Measurements from ENCODE around the gene RAB37. TPM values are rescaled to one million over a fixed set of nuclear protein-coding genes. Genes with fewer than 3 reads are reported as not detected.

RAB37 gene
- total and polyA plus RNA-seq, 2 of the 13 experiments (the other 11 are each of a cell fraction or from before 2014, with no cell fraction given), result 0.91 to 3.7 TPM

DNA sequence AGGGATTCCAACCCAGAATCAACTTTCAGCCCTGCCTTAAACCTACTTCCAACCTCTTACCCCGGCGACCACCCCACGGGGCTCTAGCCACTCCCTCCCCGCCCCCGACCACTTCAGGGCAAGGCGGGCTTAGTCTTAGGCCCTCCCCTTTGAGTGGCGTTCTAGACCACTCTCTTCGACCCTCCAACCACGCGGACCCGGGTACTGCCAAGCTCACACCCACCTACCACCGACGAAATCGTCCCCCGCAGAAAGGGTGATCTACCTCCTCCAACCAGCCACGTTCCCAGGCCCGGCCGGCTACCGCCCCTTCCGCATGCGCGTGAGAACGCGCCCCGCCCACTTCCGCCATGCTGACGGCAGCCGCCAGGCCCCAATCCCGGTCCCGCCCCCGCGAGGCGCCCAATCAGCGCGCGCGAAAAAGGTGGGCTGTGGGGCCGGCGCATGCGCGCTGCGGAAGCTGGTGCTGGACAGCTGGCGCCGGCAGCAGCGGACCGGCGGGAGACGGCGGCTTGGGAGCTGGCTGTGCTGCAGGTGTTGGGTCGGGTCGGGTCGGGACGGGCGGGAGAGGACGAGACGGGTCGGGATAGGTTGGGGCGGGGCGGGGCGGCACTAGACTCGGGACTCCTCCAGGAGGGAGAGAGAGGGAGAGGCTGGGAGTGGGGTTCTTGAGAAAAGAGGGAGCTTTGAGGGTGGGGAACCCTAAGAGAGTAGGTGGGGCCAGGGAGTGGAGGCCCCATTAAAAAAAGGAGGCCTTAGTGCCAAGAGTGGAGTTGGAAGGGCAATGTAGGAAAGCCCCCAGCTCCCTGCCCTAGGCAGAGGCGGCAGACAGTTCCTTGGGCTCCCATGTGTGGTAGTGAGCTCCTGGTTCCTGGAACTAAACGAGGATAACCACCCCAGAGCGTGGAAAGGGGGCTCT lies 39.2 kb downstream of the RAB37 start, which contains the start of gene NAT9 (continued):
- TF ChIP-seq, protein P1, sequence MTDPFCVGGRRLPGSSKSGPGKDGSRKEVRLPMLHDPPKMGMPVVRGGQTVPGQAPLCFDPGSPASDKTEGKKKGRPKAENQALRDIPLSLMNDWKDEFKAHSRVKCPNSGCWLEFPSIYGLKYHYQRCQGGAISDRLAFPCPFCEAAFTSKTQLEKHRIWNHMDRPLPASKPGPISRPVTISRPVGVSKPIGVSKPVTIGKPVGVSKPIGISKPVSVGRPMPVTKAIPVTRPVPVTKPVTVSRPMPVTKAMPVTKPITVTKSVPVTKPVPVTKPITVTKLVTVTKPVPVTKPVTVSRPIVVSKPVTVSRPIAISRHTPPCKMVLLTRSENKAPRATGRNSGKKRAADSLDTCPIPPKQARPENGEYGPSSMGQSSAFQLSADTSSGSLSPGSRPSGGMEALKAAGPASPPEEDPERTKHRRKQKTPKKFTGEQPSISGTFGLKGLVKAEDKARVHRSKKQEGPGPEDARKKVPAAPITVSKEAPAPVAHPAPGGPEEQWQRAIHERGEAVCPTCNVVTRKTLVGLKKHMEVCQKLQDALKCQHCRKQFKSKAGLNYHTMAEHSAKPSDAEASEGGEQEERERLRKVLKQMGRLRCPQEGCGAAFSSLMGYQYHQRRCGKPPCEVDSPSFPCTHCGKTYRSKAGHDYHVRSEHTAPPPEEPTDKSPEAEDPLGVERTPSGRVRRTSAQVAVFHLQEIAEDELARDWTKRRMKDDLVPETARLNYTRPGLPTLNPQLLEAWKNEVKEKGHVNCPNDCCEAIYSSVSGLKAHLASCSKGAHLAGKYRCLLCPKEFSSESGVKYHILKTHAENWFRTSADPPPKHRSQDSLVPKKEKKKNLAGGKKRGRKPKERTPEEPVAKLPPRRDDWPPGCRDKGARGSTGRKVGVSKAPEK (CRISPR knock-in tag; IDR thresholded peaks at IDR 0.05; ENCODE audit: borderline replicate concordance), result no peak
- peak; percentile 40; the same call in 1 of the 2 replicates for TF ChIP-seq ZNF431 (CRISPR knock-in tag; IDR thresholded peaks at IDR 0.05; ENCODE audit: borderline replicate concordance, low read depth)
- TF ChIP-seq MAZ (IDR thresholded peaks at IDR 0.05; ENCODE audit: borderline replicate concordance, low read depth, low read length), result peak; percentile 36; the same call in 1 of the 2 replicates
- peak; percentile 90 for TF ChIP-seq MAZ (CRISPR knock-in tag; IDR thresholded peaks at IDR 0.05; ENCODE audit: low read depth)
- peak; percentile 89 for TF ChIP-seq ZNF329 (CRISPR knock-in tag; IDR thresholded peaks at IDR 0.05; ENCODE audit: low read depth)
- TF ChIP-seq ZNF558 (CRISPR knock-in tag; IDR thresholded peaks at IDR 0.05; ENCODE audit: borderline replicate concordance), result peak; percentile 50; the same call in 1 of the 2 replicates
- no peak for TF ChIP-seq SUZ12 (IDR thresholded peaks at IDR 0.05; ENCODE audit: low read depth, low read length)
- TF ChIP-seq TMF1 (CRISPR knock-in tag; IDR thresholded peaks at IDR 0.05; ENCODE audit: low read depth), result no peak; the same call in 1 of the 2 replicates
- TF ChIP-seq FOSL2 (CRISPR knock-in tag; IDR thresholded peaks at IDR 0.05), result peak; percentile 56
- TF ChIP-seq ZNF713 (CRISPR knock-in tag; IDR thresholded peaks at IDR 0.05), result no peak
- TF ChIP-seq, protein P2, sequence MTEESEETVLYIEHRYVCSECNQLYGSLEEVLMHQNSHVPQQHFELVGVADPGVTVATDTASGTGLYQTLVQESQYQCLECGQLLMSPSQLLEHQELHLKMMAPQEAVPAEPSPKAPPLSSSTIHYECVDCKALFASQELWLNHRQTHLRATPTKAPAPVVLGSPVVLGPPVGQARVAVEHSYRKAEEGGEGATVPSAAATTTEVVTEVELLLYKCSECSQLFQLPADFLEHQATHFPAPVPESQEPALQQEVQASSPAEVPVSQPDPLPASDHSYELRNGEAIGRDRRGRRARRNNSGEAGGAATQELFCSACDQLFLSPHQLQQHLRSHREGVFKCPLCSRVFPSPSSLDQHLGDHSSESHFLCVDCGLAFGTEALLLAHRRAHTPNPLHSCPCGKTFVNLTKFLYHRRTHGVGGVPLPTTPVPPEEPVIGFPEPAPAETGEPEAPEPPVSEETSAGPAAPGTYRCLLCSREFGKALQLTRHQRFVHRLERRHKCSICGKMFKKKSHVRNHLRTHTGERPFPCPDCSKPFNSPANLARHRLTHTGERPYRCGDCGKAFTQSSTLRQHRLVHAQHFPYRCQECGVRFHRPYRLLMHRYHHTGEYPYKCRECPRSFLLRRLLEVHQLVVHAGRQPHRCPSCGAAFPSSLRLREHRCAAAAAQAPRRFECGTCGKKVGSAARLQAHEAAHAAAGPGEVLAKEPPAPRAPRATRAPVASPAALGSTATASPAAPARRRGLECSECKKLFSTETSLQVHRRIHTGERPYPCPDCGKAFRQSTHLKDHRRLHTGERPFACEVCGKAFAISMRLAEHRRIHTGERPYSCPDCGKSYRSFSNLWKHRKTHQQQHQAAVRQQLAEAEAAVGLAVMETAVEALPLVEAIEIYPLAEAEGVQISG (CRISPR knock-in tag; IDR thresholded peaks at IDR 0.05), result peak; percentile 84
- TF ChIP-seq TEAD3 (CRISPR knock-in tag; optimal IDR thresholded peaks at IDR 0.05; ENCODE audit: borderline replicate concordance), result peak; percentile 86
- TF ChIP-seq, protein P3, sequence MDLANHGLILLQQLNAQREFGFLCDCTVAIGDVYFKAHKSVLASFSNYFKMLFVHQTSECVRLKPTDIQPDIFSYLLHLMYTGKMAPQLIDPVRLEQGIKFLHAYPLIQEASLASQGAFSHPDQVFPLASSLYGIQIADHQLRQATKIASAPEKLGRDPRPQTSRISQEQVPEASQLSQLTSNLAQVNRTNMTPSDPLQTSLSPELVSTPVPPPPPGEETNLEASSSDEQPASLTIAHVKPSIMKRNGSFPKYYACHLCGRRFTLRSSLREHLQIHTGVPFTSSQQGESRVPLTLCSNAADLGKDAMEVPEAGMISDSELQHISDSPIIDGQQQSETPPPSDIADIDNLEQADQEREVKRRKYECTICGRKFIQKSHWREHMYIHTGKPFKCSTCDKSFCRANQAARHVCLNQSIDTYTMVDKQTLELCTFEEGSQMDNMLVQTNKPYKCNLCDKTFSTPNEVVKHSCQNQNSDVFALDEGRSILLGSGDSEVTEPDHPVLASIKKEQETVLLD (CRISPR knock-in tag; IDR thresholded peaks at IDR 0.05; ENCODE audit: low read depth), result peak; percentile 64; the same call in 1 of the 2 replicates
- TF ChIP-seq, protein P4, sequence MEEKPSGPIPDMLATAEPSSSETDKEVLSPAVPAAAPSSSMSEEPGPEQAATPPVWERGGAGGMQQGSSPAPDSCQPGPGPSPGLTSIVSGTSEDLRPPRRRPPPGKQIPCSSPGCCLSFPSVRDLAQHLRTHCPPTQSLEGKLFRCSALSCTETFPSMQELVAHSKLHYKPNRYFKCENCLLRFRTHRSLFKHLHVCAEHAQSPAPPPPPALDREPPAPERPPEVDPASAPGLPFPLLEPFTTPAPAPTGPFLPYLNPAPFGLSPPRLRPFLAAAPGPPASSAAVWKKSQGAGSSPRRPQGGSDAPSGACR (CRISPR knock-in tag; IDR thresholded peaks at IDR 0.05), result 0 out of 2 replicates have a peak, but pooled peaks have one; percentile 55
- peak; percentile 90 for TF ChIP-seq SP2 (CRISPR knock-in tag; IDR thresholded peaks at IDR 0.05)
- peak; percentile 24; the same call in 1 of the 2 replicates for TF ChIP-seq ZNF430 (CRISPR knock-in tag; IDR thresholded peaks at IDR 0.05)
- peak; percentile 82 for TF ChIP-seq TAF1 (CRISPR knock-in tag; IDR thresholded peaks at IDR 0.05)
- TF ChIP-seq ZNF614 (CRISPR knock-in tag; IDR thresholded peaks at IDR 0.05; ENCODE audit: borderline replicate concordance), result peak; percentile 73; the same call in 1 of the 2 replicates
- no peak for TF ChIP-seq TEAD2 (CRISPR knock-in tag; IDR thresholded peaks at IDR 0.05)
- peak; percentile 52; the same call in 1 of the 2 replicates for TF ChIP-seq TOE1 (CRISPR knock-in tag; IDR thresholded peaks at IDR 0.05)
- peak; percentile 83 for TF ChIP-seq RBFOX2 (IDR thresholded peaks at IDR 0.05; ENCODE audit: low read depth, low read length)
- TF ChIP-seq ZNF776 (CRISPR knock-in tag; IDR thresholded peaks at IDR 0.05), result peak; percentile 70

Data from HepG2 (cell line).